ENCODE measurements around the gene PDLIM4.
A peak's percentile ranks its signal among the peaks of the same experiment; 100 is the strongest.

PDLIM4 gene

GRCh38 chr5:132227485-132228240 is 29.8 kb upstream of the PDLIM4 start, which contains the start of gene P4HA2:
TSS of gene P4HA2 (minus strand) at chr5:132227853. CDS start at chr5:132218626, 9,227 bp downstream.
- DNase-seq (ENCODE audit: low read depth in 2 of 2, low spot score in 1 of 2), result no peak

DNA sequence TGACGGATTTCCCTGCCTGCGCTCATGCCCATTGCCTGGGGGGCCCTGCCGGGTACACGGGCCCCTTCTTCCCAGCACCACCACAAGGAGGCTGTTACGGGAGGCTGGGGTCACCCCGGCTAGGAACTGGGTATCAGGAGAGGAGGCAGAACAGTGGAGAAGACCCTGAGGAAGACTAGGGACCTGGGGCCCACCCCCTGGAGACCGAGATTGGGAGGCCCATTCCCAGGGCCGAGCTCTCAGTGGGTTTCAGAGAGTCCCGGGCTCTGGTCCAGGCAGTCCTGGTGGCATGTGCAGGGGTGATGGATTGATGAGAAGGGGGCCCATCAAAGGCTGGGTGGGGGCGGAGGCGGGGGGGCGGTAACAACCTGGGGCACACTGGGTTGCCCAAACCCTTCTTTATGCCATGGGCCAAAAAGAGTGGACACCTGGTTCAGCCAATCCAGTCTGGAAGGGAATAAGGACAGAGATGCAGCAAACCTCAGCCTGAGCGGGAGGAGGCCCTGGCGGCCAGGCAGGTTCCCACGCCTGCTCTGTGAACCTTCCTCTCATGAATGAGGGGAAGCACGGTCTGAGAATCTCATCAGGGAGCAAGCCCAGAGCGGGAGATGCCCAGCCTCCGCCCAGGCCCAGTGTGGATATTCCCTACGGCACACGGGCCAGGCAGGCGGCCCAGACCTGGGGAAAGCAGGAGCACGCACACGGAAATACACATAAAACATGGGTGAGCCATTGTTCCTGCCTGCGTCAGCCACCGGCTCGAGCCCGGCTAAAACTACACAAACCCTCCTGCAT is 29.1 kb upstream of the PDLIM4 start:
- DNase-seq (ENCODE audit: low read depth in 2 of 2, low spot score in 1 of 2), result no peak

DNA sequence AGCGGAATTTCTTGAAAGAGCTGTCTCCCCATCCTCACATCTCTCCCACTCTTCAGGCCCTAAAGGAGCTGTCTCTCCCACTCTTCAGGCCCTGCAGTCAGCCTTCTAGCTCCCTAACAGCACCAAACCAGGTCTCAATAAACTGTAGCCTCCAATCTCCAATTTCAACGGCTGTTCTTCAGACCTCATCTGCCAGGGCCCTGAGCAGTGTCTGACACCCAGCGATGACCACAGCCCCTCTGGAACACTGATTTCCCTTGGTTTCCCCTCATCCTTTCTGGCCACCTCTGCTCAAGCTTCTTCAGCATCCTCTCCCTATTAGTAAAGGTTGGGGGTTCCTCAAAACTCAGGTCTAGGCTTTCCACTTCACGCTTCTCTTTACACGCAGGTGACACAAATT is 28.3 kb upstream of the PDLIM4 start:
- DNase-seq (ENCODE audit: low read depth in 2 of 2, low spot score in 1 of 2), result no peak

- DNase-seq (ENCODE audit: low read depth in 2 of 2, low spot score in 1 of 2), result no peak
These were observed 26.6 kb upstream of the PDLIM4 start for GRCh38 chr5:132230871-132231270.

GRCh38 chr5:132232465-132232864 is 25.0 kb upstream of the PDLIM4 start:
- no peak for DNase-seq (ENCODE audit: low read depth in 2 of 2, low spot score in 1 of 2)

GRCh38 chr5:132233081-132233480 is 24.4 kb upstream of the PDLIM4 start:
- DNase-seq (ENCODE audit: low read depth in 2 of 2, low spot score in 1 of 2), result no peak

DNA sequence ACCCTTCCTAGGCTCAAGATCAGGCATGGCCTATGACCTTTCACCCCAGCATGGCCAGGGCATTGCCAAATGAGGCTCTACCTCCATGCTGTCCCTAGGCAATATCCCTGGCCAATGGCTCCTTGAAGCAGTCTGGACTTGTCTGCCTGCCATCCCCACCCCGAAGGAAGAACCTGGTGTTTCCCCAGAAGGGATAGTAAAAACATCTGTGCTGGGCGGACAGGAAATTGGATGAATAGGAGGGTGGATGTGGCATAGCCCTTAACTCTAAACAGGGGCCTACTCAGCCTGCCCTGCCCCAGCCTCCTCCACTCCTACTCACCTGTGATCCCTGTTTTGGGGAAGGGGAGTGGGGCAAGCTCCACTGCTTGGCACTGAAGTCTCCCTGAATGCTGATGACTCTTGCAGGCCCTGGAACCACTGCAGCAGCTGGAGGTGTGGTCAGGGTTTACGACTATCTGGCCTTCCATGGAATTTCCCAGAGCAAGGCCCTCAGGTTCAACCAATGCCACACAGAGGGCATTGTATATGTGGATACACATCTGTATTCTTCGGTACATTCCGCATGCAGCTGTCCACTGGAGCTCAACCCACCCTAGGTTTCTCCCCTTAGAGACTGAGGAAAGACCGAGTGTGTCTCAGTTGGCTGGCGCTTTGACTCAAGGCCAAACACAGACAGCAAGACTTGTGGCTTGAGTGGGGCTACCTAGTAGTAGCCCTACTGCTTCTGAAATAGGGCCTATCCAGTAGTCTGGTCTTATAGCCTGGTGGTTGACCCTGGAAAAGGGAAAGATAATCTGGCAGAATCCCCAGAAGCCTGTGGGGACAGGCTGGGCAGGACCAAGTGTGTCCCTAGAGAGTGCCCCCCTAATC is 23.4 kb upstream of the PDLIM4 start:
- DNase-seq (ENCODE audit: low read depth in 2 of 2, low spot score in 1 of 2), result no peak

- DNase-seq (ENCODE audit: low read depth in 2 of 2, low spot score in 1 of 2), result no peak
These were observed 22.8 kb upstream of the PDLIM4 start for GRCh38 chr5:132234684-132235062.

DNA sequence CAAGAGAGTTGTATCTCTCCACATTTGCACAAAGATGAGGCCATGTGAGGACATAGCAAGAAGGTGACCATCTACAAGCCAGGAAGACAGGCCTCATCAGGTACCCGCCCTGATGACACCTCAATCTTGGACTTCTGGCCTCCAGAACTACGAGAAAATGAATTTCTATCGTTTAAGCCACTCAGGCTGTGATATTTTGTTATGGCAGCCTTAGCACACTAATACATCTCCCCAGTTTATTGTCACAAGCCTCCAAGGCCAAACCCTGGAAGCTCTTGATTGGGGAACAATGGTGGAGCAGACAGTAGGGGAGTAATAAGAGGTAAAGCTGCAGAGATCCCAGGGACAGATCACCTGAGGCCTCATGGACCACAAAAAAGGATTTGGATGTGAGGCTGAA is 22.2 kb upstream of the PDLIM4 start:
- DNase-seq (ENCODE audit: low read depth in 2 of 2, low spot score in 1 of 2), result no peak

DNA sequence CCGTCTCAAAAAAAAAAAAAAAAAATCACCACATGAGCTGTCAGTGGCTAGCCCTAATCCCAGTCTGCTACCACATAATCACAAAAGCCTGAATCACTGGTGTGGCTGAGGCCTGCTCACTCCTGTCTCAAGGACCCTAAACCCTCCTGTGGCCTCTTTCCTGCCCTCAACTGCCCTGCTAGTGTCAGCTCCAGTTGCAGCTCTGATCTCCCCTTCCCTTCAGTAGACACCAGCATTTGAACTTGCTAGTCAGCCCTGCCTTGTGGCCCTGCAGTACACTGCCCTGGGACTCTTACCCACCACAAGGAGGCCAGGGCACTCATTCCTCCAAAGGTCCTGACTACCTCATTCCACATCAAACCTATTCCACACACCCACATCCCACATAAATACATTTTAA is 20.4 kb upstream of the PDLIM4 start:
- no peak for DNase-seq (ENCODE audit: low read depth in 2 of 2, low spot score in 1 of 2)

DNA sequence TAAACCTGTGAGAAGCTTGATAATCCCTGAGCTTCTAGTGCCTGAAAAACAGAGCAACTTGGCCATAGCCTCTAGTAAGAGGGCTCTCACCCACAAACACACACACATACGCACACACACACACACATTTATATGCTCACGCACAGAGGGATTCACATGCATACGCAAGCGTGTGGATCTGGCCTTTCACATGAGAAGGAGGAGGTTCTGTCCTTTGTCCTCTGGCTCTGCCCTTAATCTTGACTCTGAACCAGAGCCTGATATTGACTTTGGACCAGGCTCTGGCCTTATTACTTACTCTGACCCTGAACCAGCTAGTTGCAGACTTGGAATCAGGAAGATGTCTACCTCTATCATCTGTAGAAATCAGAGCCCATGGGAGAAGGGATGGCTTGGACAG is 19.8 kb upstream of the PDLIM4 start:
- DNase-seq (ENCODE audit: low read depth in 2 of 2, low spot score in 1 of 2), result no peak

DNA sequence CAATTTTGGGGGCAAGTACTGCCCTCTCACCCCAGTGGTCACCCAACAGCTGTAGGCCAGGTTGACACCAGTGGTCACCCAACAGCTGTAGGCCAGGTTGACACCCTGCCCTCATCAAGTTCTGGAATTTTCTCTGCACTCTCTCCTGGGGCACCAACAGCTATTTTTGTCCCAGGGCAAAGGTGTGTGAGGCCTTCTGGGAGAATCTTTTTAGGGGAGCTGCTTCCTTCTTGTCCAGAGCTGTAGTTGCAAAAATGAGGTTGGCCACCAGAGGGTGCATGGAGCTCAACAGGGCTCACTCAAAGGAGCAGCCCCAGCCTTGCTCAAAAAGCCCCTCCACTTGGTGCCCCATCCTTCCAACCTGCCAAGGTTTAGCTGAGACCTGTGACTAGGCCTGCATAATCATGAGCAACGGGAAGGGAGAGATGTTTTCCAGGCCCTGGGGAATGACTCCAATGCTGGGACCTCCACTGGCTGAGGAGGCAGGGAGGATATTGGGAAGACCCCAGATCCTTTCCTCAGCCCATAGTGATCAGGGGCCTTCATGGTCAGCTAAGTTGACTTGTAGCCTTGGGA is 19.2 kb upstream of the PDLIM4 start:
- DNase-seq (ENCODE audit: low read depth in 2 of 2, low spot score in 1 of 2), result peak; percentile 46 to 60

- DNase-seq (ENCODE audit: low read depth in 2 of 2, low spot score in 1 of 2), result no peak
These were observed 18.5 kb upstream of the PDLIM4 start for GRCh38 chr5:132238901-132239500.

- no peak for DNase-seq (ENCODE audit: low read depth in 2 of 2, low spot score in 1 of 2)
These were observed 17.7 kb upstream of the PDLIM4 start for GRCh38 chr5:132239776-132240175.

GRCh38 chr5:132243366-132243977 is 14.0 kb upstream of the PDLIM4 start:
- no peak for DNase-seq (ENCODE audit: low read depth in 2 of 2, low spot score in 1 of 2)

GRCh38 chr5:132245593-132245992 is 11.9 kb upstream of the PDLIM4 start:
- no peak for DNase-seq (ENCODE audit: low read depth in 2 of 2, low spot score in 1 of 2)

DNA sequence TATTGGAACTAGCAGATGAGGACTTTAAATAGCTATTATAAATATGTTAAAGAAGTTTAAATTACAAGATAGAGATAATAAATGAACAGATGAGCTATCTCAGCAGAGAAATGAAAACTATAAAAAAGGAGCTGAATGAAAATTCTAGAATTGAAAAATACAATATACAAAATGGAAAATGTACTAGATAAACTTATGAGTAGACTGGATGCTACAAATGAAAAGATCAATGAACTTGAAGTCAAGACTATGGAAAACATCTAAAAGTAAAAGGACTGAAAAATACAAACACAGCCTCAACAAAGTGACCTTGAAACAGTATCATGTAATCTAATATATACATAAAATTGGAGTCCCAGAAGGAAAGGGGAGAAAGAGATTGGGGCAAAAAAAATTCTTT is 10.7 kb upstream of the PDLIM4 start:
- DNase-seq (ENCODE audit: low read depth in 2 of 2, low spot score in 1 of 2), result no peak

GRCh38 chr5:132250547-132250946 is 6.9 kb upstream of the PDLIM4 start:
- DNase-seq (ENCODE audit: low read depth in 2 of 2, low spot score in 1 of 2), result no peak

DNA sequence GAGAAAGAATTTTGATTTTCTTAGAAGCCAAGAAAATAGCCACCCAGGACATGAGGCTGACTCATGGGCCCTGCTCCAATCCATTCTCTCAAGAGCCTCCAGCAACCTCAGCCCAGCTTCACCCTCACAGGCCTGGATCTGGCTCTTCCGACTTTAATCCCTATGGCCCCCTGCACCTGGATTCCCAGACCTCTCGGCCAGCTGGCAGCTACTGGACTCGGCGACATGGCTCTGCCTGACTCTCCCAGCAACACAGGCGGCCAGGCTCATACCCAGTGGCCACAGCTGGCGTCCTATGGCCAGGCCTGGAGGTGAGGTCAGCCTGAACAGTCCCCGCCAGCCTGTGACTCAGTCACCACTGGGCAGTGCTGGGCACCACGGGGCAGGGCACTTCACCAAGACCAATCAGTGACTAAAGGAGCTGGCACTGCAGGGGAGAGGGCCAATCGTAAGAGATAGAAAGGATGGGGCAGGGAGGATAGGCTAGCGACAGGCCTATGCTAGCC is 6.2 kb upstream of the PDLIM4 start:
- DNase-seq (ENCODE audit: low read depth in 2 of 2, low spot score in 1 of 2), result no peak

DNA sequence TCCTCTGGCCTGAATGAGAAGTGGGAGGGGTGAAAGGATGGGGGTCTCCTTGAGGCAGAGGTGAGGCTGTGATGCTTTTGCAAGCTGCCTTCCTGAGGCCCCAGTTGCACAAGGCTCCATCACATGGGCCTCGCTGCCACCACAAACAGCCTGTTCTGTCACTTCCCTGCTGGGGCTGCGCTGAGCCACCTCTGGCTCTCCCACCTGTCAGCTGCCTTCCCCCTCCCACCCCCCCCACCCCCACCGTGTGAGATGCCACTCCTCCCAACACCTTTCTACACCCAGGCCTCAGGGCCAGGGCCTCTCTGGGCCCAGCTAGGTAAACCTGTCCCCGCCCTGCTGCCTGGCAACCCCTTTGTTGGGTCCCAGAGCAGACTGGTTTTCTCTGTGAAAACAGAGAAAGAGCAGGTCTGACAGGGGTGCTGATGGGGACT is 4.5 kb upstream of the PDLIM4 start:
- DNase-seq (ENCODE audit: low read depth in 2 of 2, low spot score in 1 of 2), result no peak

Measured in stimulated activated CD8-positive, alpha-beta memory T cell treated with anti-CD3 and anti-CD28 coated beads, Interleukin-4, amount 100 ng/mL, for 1 hour (primary cell).